K562 (cell line): ENCODE data around the gene SLC25A26. TPM values are rescaled to one million over a fixed set of nuclear protein-coding genes. Genes with fewer than 3 reads are reported as not detected.

ENCODE experiments used
- ASH1L ChIP-seq: fragments of 450-650 bp; IDR thresholded peaks from 2 replicates; pipeline ENCODE4 v1.6.1; 2018; ENCODE audit warnings: borderline replicate concordance, mild to moderate bottlenecking, low read depth; ENCODE audit not compliant: partially characterized antibody
- CTCFL ChIP-seq: IDR thresholded peaks from 2 replicates; pipeline ENCODE4 v1.6.1; 2011; ENCODE audit warnings: borderline replicate concordance, low read depth, mild to moderate bottlenecking, moderate library complexity, low read length; ENCODE audit not compliant: insufficient read depth, poor library complexity, severe bottlenecking
- E2F3 ChIP-seq: fragments of 250-450 bp; sonication (Bioruptor Pico); IDR thresholded peaks from 2 replicates; pipeline ENCODE4 v1.4.0; 2020; ENCODE audit warnings: mild to moderate bottlenecking
- EHMT2 ChIP-seq: fragments of 450-650 bp; IDR thresholded peaks from 2 replicates; pipeline ENCODE4 v1.6.1; 2018; ENCODE audit warnings: antibody characterized with exemption
- SREBF1 ChIP-seq: fragments of 150-350 bp; IDR thresholded peaks from 2 replicates; pipeline ENCODE4 v1.6.1; 2014; ENCODE audit warnings: antibody characterized with exemption, low read depth, low read length, borderline replicate concordance
- TAF15 ChIP-seq: fragments of 200-400 bp; formaldehyde crosslinking; IDR thresholded peaks from 2 replicates; pipeline ENCODE4 v1.6.1; 2017; ENCODE audit warnings: mild to moderate bottlenecking, low read depth, low read length, moderate library complexity
- ZNF512 ChIP-seq: IDR thresholded peaks from 2 replicates; pipeline ENCODE4 v1.6.1; 2016; ENCODE audit warnings: missing genetic modification characterization, missing compliant biosample characterization
- polyA plus RNA-seq, 8 experiments: library from polyadenylated mRNA; depleted of rRNA in 4 of 8; stranded (reverse) in 5 of 8; unstranded in 3 of 8; fragments of >200 nt; fragmentation: Nextera tagmentation in 2 of 8; fragmentation: Illumina TruSeq in 1 of 8; extraction: Ambion mirVana in 2 of 8; extraction: Trizol in 1 of 8; gene quantifications; 2 replicates each; pipeline versions ENCODE4 v1.2.1 to v1.2.3, GENCODE V29; 2011 to 2014; ENCODE audit warnings: inconsistent platforms in 1 of 8, missing spikeins in 1 of 8
- total RNA-seq, 7 experiments: library from RNA; depleted of rRNA in 6 of 7; stranded (reverse); fragments of >200 nt in 6 of 7; fragmentation: Illumina TruSeq in 2 of 7; extraction: Trizol in 2 of 7; gene quantifications; 2 replicates each; pipeline versions ENCODE4 v1.2.1 to v1.2.3, GENCODE V29; 2011 to 2021; ENCODE audit warnings: low replicate concordance in 1 of 7

The SLC25A26 gene
- total and polyA plus RNA-seq, 9 of the 15 experiments (the other 6 are each of a cell fraction or from before 2014, with no cell fraction given): 7.2 to 29.1 (median 12.6) TPM

DNA sequence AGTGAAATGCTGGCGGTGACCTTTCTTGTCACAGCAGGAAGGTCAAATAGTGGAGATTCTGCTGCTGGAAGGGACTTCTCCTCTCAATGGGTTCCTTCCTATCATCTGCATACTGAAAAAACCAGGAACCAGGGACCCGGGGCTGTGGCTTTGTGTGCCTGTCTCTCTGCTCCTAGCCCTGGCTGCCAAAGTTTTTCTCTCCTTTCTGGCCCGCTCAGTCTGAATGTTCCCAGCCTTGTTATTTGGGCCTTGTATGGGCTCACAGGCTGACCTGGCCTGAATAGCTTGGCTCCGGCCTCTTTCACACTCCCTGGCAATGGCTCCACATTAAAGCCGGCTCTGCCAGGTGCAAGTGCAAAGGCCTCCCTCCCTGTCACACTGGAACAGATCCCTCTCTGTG is 185.4 kb downstream of the SLC25A26 start (continued):
- TF ChIP-seq CTCFL (no peak), SREBF1 (no peak), EHMT2 (no peak), ZNF512 (no peak), E2F3 (CRISPR knock-in tag) (no peak), ASH1L (no peak), TAF15 (no peak)
